ENCODE data around the gene ZBTB16.

DNA sequence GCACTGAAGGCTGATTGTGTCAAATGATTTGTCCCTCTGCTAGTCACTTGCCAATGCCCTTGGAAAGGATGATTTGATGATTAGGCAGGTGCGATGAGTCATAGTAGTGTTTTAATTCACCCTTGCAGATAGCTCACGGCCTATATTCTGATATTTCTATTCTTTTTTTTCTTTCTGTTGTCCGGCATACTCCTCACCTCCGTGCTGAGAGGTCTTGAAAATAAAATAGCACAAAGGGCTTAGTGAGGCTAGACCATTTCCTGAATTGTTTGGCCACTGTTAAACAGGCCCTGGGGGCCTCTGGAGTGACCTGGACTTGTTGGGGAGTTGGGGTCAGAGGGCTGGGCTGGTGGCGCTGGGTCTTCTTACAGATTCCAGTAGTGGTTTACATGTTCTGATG is 99.8 kb downstream of the ZBTB16 start:
- TF ChIP-seq POLR2A (IDR thresholded peaks at IDR 0.05) = no peak
- TF ChIP-seq, protein P1, sequence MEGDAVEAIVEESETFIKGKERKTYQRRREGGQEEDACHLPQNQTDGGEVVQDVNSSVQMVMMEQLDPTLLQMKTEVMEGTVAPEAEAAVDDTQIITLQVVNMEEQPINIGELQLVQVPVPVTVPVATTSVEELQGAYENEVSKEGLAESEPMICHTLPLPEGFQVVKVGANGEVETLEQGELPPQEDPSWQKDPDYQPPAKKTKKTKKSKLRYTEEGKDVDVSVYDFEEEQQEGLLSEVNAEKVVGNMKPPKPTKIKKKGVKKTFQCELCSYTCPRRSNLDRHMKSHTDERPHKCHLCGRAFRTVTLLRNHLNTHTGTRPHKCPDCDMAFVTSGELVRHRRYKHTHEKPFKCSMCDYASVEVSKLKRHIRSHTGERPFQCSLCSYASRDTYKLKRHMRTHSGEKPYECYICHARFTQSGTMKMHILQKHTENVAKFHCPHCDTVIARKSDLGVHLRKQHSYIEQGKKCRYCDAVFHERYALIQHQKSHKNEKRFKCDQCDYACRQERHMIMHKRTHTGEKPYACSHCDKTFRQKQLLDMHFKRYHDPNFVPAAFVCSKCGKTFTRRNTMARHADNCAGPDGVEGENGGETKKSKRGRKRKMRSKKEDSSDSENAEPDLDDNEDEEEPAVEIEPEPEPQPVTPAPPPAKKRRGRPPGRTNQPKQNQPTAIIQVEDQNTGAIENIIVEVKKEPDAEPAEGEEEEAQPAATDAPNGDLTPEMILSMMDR (IDR thresholded peaks at IDR 0.05) = no peak

Measured in testis (tissue), 2 donors.